Stimulated activated CD4-positive, alpha-beta T cell treated with anti-CD3 and anti-CD28 coated beads, TNF-alpha, amount 100 ng/mL, for 24 hours (primary cell): Measurements from ENCODE around the gene SLX9.
"Not testable (repeated sequence)": the region's sequence is repeated elsewhere in the genome, so short reads cannot be mapped to it uniquely, and the experiment has no call there.

Experiments
- DNase-seq, 3 experiments: peaks; one replicate each; pipeline ENCODE4 v3.0.0-alpha.2; 2020; ENCODE audit warnings: low read depth in 3 of 3

The SLX9 gene

DNA sequence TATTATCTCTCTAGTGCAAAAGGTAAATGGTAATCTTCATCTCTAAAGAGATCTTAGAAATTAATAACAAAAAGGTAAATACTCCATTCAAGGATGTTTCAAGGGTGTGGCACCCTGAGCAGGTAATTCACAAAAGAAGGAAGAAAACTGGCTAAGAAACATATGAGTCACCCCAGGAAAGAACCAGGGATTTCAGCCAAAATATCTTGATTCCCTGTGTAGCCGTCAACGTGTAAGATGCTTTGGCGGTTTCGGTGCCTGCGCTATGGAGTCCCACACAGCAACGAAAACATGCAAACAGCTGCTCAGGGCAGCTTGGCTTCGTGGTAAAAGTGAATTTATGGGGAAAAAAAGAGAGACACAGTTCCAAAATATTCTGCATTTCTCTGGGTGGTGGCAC, 22.9 kb upstream of the SLX9 start:
- no peak for DNase-seq

DNA sequence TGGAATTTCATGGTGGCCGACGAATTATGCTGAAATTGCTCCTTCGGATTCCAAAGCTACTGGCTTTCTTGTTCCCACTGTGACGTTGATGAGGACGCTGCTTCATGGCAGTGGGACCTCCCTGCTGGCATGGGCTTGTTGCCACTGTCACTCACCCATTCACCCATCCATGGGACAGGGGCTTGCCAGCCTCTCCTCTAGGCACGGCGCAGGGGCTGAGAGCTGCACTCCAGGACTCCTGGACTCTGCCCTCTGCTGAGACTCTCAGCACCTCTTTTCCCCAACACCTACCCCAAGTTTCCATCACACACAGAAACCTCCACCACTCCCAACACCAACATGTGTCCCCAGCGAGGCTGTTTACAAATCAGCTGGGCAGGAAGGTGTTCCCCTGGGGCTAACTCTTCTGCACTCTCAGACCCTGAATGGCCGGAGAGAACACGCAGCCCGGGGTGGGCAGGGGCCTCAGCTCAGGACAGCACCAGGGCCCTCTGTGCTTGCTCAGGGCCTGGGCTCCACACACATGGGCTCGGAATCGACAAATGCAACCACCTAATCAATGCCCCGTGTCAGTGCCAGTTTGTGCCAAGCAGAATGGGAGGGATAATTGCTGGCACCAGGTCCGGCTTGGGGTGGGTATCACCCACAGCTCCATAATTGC, 22.3 kb upstream of the SLX9 start:
- no peak for DNase-seq

DNA sequence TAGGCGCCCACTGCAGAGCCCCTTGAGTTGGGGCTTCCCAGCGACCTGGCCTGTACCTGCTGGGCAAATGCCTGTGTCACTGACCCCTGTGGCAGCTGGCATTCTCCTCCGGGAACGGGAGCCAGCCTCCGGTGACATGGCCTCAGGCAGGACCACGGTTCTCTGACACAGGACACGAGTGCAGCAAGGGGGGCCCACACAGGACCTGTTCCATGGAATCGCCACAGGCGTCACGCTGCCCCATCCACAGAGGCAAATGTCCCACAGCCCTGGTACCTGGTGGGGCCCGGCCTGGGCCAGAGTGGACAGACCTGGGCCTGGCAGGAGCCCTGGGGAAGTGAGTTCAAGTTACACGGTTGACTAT, 21.7 kb upstream of the SLX9 start:
- no peak for DNase-seq

DNA sequence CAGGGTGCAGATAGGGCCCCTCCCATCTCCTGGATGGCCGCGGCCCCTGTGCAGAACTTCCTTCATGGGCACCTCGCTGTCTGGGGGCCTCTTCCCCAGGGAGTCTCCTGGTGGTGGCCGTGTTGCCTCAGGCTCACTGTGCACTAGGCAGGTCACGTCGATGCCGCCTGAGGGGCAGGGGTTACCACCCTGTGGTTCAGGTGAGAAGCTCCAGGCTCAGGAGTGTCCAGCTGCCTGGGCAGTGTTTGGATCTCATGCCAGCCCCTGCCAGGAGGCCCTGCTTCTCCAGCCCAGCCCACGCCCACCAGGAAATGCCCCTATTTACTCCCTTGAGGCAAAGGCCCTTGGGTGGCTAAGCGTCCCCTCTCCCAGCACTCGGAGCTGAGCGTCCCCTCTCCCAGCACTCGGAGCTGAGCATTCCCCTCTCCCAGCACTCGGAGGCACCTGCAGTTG, 21.2 kb upstream of the SLX9 start:
- no peak for DNase-seq

DNA sequence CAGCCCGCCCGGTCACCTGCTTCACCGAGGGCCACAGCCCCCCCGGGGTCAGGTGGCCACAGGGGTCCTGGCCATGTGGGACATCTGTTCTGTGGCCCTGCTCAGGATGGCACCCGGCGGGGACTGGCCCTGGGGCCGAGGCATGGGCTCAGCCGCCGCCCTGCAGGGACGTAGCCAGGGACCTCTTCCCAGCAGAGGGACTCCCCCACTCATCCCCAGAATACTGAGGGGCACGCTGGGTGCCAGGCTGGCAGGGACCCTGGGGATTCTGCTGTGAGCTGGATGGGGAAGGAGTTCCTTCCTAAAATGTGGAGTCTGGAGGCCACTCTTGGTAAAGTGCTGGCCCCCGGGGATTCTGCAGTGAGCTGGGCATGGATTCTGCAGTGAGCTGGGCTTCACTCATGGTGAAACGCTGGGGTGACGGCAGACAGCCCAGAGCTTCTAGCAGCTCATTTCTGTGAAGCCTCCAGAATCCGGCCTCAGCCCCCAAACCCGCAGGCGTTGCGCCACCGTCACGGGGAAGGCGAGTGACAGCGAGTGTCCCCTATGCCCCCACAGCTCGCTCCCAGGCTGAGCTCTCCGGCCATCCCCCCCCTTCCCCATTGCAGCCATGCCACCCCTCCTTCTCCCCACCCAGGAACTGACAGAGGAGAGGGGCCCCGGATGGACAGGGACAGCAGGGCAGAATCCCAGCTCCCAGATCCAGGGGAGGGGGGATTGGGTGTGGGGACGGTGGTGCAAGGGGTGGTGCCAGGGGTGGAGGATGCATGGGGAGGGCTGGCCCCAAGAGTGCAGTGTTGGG, 20.5 kb upstream of the SLX9 start:
- DNase-seq: no peak

DNA sequence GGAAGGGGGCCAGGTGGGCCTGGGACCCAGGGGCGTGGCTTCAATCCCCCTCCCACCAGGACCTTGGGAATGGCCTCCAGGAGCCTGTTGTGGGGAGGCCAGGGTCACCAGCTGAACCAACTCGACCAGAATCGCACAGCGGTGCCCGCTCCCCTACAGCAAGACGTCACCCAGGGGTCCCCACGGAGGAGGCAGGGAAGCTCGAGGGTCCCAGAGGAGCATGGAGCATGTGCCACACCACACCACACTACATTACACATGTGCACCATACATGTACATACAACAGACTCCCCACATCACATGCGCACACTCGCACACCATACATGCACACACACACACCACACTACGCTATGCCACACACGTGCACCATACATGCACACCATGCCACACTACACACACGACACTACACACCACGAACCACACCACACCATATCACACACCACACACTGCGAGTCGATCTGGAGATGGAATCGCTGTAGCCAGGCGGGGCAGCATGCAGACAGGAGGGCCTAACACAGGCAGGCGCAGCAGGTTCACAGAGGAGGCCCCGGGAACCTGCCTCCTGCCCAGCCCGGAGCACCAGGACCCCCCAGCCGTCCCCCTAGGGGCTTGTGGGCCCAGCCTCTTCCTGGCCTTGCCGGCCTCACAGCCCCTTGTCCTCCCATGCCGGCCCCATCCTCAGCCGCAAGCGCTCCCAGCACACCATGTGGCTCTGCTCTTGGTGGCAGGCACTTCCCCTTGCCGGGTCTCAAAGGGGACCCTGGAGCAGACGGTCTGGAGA, 19.7 kb upstream of the SLX9 start:
- DNase-seq: no peak

DNA sequence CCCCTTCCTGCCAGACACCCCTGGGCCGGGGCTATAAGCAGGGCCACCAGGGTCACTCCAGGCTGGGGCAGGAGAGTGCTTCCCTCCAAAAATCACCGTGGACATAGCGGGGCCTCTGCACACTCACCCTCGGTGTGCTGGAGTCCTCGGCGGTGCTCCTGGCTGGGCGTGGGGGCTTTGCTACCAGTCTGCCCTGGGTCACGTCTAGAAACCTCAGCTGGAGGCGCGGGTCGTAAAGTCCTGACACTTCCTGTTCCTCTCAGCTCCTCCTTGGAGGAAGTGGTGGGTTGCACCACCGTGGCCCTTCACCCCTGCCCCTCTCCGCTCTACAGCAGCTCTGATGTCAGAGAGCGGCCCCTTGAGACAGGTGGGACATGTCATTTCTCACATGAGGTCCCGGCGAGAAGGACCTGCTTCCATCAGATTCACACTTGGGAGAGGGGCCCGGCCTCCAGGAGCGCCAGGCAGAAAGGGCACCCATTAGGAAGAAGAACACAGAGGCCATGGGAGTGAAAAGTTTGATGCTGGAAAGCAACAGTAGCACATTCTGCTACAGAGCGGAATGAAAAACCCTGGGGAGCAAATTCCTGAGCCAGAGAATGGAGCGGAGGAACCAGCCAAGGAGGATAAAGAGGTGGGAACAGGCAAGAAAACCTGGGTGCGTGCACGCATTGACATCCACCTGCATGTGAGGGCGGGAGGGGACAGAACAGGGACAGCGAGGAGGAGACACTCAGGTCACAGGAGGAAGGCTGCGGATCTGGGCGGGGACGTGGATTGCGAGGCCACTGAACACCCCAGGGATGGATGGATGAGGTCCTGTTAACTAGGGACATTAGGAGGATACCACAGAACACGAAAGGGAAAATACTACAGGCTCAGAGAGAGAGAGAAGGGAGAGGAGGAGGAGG, 18.9 kb upstream of the SLX9 start, which contains the start of gene ITGB2:
ITGB2 (minus strand) TSS at position 206 of the 911 bp plus-strand sequence. CDS start 10,117 bp downstream, outside the sequence.
- DNase-seq: peak in 1 of 3 experiments; percentile 76

DNA sequence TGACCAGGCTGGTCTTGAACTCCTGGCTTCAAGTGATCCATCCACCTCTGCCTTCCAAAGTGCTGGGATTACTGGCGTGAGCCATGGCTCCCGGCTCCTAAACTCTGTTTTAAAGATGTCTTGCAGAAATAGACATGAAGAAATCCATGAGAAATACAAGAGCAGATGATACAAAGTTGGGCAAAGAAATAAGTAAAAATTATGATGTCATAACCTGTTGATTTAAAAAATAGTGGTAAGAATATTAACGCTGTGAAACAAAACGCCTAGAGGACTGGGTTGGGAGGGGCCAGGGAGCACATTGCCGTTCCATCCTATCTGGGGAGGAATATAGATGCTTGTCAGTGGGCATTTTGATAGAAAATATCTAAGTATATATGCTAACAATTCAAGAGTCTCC, 17.9 kb upstream of the SLX9 start:
- DNase-seq: no peak

DNA sequence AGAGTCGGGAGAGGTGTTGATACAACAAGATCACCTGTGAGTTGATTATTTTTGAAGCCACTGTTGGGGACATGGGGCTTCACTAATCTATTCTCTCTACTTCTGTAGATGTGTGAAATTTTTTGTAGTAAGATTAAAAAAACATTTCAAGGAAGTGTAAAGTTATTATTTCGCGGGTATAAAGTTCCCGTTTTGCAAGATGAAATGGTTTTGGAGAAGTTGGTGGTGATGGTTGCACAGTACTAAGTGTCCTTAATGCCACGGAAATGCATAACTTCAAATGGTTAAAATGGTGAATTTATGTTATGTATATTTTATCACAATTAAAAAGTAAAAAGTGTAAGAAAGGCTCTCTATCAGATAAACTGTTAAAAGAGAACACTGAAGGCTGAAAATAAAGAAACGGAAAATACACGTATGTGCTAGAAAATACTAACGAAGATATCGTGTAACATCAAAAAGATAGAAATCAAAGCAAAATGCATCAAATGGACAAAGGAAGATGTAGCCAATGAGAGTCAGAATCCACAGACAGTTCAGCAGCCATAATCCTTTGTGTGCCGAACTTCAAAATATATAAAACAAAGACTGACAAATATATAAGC, 16.2 kb upstream of the SLX9 start:
- DNase-seq: no peak

DNA sequence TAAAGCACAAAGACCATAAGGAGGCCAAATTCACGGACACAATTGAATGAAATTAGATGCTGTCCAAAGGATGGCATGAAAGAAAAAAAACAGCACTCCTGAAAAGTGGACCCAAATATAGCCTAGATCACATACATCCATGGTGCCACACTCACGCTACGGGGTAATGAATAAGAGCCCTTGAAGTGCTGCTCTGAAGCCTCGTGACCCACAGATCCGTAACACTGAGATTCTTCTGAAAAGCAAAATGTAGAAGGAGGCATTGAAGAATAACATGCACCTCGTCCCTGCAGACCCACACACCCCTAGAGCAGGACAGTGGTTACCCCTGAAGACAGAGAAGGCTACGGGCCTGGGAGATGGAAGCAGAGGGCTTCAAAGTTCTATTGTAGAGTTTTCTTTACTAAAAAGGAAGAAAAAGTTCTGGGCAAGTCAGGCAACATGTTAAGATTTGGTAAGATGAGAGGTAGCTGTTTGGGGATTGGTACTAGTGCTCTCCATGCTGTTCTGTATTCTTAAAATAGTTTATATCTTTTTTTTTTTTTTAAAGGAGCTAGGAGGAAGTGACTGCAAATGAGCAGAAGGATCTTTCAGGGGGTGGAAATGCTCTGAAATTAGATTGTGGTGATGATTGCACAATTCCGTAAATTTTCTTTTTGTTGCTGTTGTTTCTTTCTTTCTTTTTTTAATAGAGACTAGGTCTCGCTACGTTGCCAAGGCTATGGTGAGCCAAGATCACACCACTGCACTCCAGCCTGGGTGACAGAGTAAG, 15.0 kb upstream of the SLX9 start:
- DNase-seq: no peak

DNA sequence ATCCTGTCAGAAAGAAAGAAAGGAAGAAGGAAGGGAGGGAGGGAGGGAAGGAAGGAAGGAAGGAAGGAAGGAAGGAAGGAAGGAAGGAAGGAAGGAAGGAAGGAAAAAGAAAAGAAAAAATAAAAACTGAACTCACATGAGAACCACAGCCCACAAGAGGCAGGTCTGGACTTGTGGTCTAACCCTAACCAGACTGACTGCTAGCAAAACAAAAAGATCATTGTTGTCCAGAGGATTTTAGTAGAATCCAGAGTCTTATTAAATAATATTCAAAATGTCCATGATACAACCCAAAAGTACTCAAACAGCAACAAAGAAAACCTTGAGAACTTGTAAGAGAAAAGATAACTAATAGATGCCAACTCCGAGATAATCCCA, 14.5 kb upstream of the SLX9 start:
- DNase-seq: no peak

DNA sequence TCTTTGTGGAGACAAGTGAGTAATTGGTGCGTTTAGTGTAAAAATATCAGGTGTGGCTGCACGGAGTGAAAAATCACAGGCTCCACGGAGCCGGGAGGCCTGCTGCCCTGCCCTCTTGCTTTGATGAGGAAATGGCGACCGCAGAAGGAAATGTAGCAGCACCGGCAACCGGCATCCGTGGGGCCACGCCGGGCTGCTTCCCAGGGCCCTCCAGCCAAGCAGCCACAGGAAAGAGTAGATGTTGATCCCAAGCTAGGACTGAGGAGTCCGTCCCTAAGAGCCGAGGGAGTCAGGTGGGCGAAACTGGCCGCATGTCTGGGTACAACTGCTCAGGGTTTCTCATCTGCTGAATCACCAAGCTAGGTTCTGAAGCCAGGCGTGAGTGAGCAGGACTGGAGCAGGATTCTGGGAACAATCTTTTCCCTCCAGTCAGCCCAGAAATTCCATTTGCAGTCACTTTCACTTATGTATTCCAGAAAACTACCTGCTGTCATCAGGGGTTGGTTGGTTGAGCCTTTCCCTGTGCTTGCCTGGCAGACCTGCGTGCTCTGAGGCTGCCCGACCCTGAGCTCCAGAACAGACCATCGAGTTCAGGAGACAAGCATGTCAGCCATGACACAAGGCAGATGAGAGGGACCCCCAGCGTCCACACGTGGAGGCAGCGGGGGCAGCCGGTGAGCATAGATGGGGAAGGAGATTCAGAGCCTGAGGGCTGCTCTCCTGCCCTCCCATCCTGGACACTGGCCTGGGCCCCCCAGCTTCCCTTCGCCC, 13.3 kb upstream of the SLX9 start:
- DNase-seq: peak in 1 of 3 experiments; percentile 41

DNA sequence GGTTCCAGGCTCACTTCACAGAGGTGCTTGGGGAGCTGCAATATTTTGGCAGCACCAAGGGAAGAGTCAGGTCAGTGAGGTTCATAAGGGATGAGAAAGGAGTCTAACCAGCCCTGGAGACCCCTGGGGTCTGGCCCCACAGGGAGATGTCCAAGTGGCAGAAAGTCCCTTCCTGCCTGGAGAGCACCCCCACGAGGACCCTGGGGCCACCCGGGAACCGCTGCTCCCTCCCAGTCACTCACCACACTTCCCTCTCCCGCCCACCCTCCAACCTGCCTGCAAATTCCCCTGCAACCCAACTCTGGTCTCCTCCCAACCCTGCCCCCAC, 12.6 kb upstream of the SLX9 start:
- no peak for DNase-seq

DNA sequence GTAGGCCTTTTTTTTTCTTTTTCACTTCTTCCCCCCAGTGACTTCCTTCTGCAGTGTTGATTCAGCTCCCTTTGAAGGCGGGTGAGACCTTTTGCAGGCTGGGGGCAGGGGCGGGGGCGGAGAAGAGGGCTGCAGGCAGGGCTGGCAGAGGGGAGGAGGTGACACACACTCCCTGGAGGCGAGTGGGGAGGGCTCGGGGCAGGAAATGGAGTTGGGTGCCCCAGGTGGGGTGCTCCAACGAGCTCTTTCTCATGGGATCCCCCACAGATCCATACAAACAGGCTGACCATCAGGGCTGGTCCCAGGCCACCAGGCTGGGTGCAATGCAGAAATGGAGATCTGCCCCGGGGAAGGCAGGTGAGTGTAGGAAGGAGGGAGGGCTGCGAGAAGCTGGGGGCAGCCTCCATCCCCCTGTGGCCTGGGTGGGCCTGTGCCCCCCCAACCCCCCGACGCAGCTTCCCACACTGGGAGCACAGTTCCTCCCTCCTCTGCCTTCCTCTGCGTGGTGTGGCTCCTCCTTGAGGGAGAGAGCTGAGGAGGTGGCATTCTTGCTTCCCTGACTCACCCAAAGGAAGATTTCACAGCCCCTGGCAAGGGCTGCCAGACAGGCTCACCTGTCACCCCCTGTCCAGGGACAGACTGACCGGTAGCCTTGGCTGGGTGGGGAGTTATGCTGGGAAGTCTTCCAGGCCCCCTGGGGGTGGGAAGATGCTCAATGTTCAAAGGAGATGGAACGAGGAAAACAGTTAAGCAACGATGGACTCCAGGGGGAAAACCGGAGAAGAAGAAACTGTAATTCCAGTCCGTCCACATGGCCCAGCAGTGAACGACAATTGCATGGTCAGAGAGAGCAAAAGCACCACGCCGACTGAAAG, 12.0 kb upstream of the SLX9 start:
- peak; percentile 76 to 93 (median 81) for DNase-seq

DNA sequence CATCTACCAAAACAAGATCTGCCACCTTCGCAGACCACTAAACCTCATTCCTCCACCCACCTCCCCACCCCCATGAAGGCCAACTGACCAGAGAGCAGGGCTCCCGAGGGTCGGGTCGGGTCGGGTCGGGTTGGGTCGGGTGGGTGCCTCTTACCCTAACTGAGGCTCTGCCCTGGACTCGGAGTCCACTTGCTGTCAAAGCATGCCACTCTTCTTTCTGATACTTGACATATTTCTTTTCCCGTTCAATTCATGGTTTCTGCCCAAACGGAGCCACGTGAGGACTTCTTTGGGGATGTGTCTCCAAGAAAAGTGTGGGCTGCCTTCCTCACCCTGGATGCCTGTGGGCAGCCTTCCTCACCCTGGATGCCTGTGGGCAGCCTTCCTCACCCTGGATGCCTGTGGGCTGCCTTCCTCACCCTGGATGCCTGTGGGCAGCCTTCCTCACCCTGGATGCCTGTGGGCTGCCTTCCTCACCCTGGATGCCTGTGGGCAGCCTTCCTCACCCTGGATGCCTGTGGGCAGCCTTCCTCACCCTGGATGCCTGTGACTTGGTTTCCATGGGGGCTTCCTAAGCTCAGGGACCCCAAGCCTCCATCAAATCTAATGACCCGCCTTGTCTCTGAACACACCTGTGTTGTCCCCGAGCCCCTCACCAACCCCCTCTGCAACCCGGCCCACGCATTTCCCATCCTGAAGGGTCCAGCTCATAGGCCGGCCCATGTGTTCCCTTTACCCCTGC, 11.2 kb upstream of the SLX9 start:
- not testable (repeated sequence) for DNase-seq

DNA sequence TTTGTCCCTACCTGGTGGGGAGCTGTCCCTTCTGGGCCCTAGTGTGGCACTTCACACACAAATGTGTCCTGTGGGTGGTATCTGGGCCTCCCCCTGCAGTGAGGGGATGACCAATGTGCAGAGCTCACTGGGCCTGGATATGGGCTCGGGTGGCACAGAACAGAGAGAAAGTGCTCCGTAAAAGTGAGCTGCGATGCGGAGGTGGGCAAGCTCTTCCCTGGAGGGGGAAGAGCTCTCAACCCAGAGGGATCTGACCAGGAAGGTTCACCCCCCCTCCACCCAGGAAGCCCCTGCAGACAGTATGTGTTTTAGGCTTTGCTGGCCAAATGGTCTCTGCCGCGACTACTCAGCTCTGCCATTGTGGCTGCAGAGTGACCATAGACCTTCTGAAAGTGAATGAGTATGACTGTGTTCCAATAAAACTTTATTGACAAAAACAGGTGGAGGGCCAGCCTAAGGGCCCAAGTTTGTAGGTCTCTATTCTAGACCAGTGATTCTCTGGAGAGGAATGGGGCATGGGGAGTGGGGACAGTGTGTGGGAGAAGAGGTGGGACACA, 10.5 kb upstream of the SLX9 start:
- DNase-seq: no peak

DNA sequence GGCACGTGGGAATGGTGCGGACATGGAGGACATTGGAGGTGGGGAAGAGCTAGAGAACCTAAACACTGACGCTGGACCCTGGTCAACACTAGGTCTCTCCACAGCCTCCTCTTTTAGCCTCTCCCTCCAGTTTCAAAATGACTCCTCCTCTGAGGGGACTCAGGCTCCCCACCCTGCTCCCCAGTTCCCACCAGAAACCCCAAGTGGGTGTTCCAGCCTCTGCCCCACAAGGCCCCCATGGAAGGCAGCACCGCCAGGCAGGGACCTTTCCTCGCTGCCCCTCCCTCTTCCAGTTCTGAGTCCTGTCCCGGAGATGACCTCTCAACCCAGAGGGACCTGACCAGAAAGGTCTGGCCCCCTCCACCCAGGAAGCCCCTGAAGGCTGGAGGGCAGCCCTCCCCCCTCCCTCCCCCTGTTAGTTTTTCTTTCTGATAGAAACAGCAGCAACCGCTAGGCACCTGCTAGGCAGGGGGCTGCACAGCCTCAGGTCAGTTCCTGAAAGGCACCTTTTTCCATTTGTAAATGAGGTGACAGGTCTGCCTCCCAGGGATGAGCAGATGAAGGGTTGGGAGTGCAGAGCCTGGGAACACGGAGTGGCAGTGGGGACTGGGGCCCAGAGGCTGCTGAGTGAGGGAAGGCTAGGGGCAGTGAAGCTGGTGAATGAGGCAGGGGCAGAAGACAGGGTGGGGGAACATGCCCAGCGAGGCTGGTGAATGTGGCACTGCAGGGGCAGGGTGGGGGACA, 9.9 kb upstream of the SLX9 start:
- DNase-seq: no peak
